Measurements from ENCODE around the gene CCT2. TPM values are rescaled to one million over a fixed set of nuclear protein-coding genes. Genes with fewer than 3 reads are reported as not detected.

CCT2 gene
- total RNA-seq, 4 donors from 2014 or later, result 45.4 to 164 (median 156) TPM

- TF ChIP-seq, protein P1, sequence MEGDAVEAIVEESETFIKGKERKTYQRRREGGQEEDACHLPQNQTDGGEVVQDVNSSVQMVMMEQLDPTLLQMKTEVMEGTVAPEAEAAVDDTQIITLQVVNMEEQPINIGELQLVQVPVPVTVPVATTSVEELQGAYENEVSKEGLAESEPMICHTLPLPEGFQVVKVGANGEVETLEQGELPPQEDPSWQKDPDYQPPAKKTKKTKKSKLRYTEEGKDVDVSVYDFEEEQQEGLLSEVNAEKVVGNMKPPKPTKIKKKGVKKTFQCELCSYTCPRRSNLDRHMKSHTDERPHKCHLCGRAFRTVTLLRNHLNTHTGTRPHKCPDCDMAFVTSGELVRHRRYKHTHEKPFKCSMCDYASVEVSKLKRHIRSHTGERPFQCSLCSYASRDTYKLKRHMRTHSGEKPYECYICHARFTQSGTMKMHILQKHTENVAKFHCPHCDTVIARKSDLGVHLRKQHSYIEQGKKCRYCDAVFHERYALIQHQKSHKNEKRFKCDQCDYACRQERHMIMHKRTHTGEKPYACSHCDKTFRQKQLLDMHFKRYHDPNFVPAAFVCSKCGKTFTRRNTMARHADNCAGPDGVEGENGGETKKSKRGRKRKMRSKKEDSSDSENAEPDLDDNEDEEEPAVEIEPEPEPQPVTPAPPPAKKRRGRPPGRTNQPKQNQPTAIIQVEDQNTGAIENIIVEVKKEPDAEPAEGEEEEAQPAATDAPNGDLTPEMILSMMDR (IDR thresholded peaks at IDR 0.05), result no peak
- TF ChIP-seq POLR2A (IDR thresholded peaks at IDR 0.05), result no peak
- intact Hi-C loops (cut with DNase I), result no loop called here
- Histone ChIP-seq H3K27me3 (no peaks in the 10 kb centered on the region), H3K27ac (no peak overlapping the region), H3K4me1 (no peaks in the 10 kb centered on the region), H3K9me3 (no peaks in the 10 kb centered on the region), H3K36me3 (no peaks in the 10 kb centered on the region), H3K4me3 (no peak overlapping the region)
- 88 to 89% methylated on average over 6 to 10 of the region's 15 CpGs for WGBS, 2 donors
- DNase-seq, result no peak
Measured at GRCh38 chr12:69610126-69610525, 24.9 kb downstream of the CCT2 start.

- Histone ChIP-seq H3K36me3 (no peaks in the 10 kb centered on the region), H3K4me1 (no peaks in the 10 kb centered on the region), H3K27me3 (no peaks in the 10 kb centered on the region), H3K4me3 (no peak within 1 kb of the TSS), H3K27ac (no peak within 1 kb of the TSS), H3K9me3 (no peaks in the 10 kb centered on the region)
- no peak for DNase-seq
- TF ChIP-seq, protein P1 (IDR thresholded peaks at IDR 0.05), result no peak
- TF ChIP-seq POLR2A (IDR thresholded peaks at IDR 0.05), result no peak
- intact Hi-C loops (cut with DNase I), result no loop called here
- 96 to 98% methylated on average over 4 to 7 of the region's 11 CpGs for WGBS, 2 donors
Measured at GRCh38 chr12:69610729-69611128, 25.5 kb downstream of the CCT2 start, which contains the start of gene LRRC10. Gene LRRC10, minus strand, starts transcription at chr12:69610907. Its CDS starts 69 bp downstream, at chr12:69610838.

- TF ChIP-seq, protein P1 (IDR thresholded peaks at IDR 0.05), result no peak
- TF ChIP-seq POLR2A (IDR thresholded peaks at IDR 0.05), result no peak
- intact Hi-C loops (cut with DNase I), result no loop called here
- Histone ChIP-seq H3K4me1 (no peaks in the 10 kb centered on the region), H3K27ac (no peak overlapping the region), H3K4me3 (no peak overlapping the region), H3K27me3 (peaks cover 0 to 8% (median 0%) of the 10 kb centered on the region in 4 donors), H3K36me3 (no peaks in the 10 kb centered on the region), H3K9me3 (no peaks in the 10 kb centered on the region)
- no peak for DNase-seq
Measured at GRCh38 chr12:69613351-69613750, 28.1 kb downstream of the CCT2 start.

GRCh38 chr12:69616025-69616424 is 30.8 kb downstream of the CCT2 start:
- DNase-seq, result no peak
- 62 to 71% methylated on average over 10 to 12 of the region's 14 CpGs for WGBS, 2 donors

DNA sequence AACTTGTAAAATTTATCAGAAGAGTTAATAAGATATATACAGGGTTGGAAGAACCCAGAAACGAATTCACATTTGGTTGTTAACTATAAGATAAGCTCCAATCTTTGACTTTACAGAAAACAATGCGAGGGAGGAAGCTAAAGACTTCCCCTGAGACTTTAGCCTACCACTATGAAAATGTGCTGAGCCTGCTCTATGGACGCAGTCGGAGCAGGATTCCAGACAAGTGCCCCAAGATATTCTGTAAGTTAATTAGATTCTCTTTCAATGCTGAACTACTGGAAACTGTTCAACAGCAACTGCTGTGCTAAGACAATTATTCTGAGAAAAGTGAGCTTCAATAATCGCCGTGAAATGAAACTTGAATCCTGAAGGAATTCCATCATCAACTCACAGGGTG is 33.8 kb downstream of the CCT2 start:
- H3K36me3 ChIP-seq, result no peaks in the 10 kb centered on the region
- no peak for DNase-seq
- no peak overlapping the region for H3K27ac ChIP-seq
- peaks cover 0 to 15% (median 0%) of the 10 kb centered on the region in 4 donors for H3K27me3 ChIP-seq
- TF ChIP-seq POLR2A (IDR thresholded peaks at IDR 0.05), result no peak
- TF ChIP-seq, protein P1 (IDR thresholded peaks at IDR 0.05), result no peak
- no peaks in the 10 kb centered on the region for H3K9me3 ChIP-seq
- 67 to 71% methylated on average over 6 of the region's 6 CpGs for WGBS, 2 donors
- intact Hi-C loops (cut with DNase I), result no loop called here
- no peaks in the 10 kb centered on the region for H3K4me1 ChIP-seq
- H3K4me3 ChIP-seq, result no peak overlapping the region

More at GRCh38 chr12:69616025-69616424, 30.8 kb downstream of the CCT2 start:
- H3K27ac ChIP-seq, result no peak overlapping the region
- no peaks in the 10 kb centered on the region for H3K9me3 ChIP-seq
- peaks cover 0 to 11% (median 0%) of the 10 kb centered on the region in 4 donors for H3K27me3 ChIP-seq
- no peaks in the 10 kb centered on the region for H3K36me3 ChIP-seq
- no peak overlapping the region for H3K4me3 ChIP-seq
- H3K4me1 ChIP-seq, result no peaks in the 10 kb centered on the region
- TF ChIP-seq POLR2A (IDR thresholded peaks at IDR 0.05), result no peak
- TF ChIP-seq, protein P1 (IDR thresholded peaks at IDR 0.05), result no peak
- intact Hi-C loops (cut with DNase I), result no loop called here

Measured in esophagus squamous epithelium (tissue), 5 donors.